ENCODE measurements around the gene TIMM9. TPM values are rescaled to one million over a fixed set of nuclear protein-coding genes. Genes with fewer than 3 reads are reported as not detected.
A peak's percentile ranks its signal among the peaks of the same experiment; 100 is the strongest.
"Not testable (repeated sequence)": the region's sequence is repeated elsewhere in the genome, so short reads cannot be mapped to it uniquely, and the experiment has no call there.

TIMM9 gene
- total RNA-seq, 6 donors from 2014 or later = 8.7 to 24.3 (median 20.5) TPM

GRCh38 chr14:58426670-58427280 lies 556 bp downstream of the TIMM9 start:
- H3K9me3 ChIP-seq = no peaks in the 10 kb centered on the region
- H3K36me3 ChIP-seq = peaks cover 0 to 27% (median 3%) of the 10 kb centered on the region in 4 donors
- no peaks in the 10 kb centered on the region for H3K27me3 ChIP-seq
- ATAC-seq (ENCODE audit: low FRiP score in 2 of 2) (peak; percentile 84 to 90), DNase-seq (peak; percentile 33 to 84)
- H3K4me3 ChIP-seq = peak overlapping the region; percentile 80 to 91 (median 87)
- peaks cover 19 to 29% (median 21%) of the 10 kb centered on the region in 4 donors for H3K4me1 ChIP-seq
- peak overlapping the region; percentile 88 to 98 (median 92) for H3K27ac ChIP-seq
- TF ChIP-seq CTCF (IDR thresholded peaks at IDR 0.05) = no peak
- TF ChIP-seq POLR2A (IDR thresholded peaks at IDR 0.05) = no peak
- no peak for TF ChIP-seq EP300 (IDR thresholded peaks at IDR 0.05)
- TF ChIP-seq POLR2AphosphoS5 (IDR thresholded peaks at IDR 0.05) = no peak
- WGBS, 2 donors = 1% methylated on average over 28 to 34 of the region's 35 CpGs

- not testable (repeated sequence) for H3K27me3 ChIP-seq; H3K9me3 ChIP-seq; H3K4me3 ChIP-seq; ATAC-seq (ENCODE audit: low FRiP score in 2 of 2); H3K27ac ChIP-seq; H3K4me1 ChIP-seq; DNase-seq
- 83 to 94% methylated on average over 1 of the region's 1 CpG for WGBS, 2 donors
- H3K36me3 ChIP-seq = peaks cover 0 to 56% (median 7%) of the 10 kb centered on the region in 4 donors
These were observed 10.4 kb downstream of the TIMM9 start for GRCh38 chr14:58416934-58417333.

DNA sequence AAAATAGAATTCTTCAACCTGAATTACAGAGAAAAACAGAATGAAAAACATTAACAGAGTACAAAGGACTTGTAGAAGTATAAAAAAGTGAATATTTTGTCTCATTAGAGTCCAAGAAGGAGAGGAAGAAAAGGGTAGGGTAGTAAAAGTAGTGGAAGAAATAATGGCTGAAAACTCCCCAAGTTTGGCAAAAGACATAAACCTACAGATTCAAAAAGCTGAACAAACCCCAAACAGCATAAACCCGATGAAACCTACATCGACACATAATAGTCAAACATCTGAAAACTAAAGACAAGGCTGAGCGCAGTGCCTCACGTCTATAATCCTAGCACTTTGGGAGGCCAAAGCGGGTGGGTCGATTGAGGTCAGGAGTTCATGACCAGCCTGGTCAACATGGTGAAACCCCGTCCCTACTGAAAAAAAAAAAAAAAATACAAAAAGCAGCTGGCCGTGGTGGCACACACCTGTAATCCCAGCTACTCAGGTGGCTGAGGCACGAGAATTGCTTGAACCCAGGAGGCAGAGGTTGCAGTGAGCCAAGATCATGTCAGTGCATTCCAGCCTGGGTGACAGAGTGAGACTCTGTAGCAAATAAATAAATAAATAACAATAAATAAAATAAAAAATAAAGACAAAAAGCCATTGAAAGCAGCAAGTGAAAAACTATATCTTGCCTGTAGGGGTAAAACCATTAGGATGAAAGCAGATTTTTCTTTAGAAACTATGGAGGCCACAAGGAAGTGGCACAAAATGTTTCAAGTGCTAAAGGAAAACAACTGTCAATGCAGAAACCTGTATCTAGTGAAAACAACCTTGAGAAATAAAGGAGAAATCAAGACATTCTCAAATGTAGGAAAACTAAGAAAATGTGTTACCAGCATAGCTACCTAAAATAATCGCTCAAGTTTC lies 11.4 kb downstream of the TIMM9 start:
- TF ChIP-seq POLR2AphosphoS5 (IDR thresholded peaks at IDR 0.05) = no peak
- no peak for TF ChIP-seq CTCF (IDR thresholded peaks at IDR 0.05)
- TF ChIP-seq EP300 (IDR thresholded peaks at IDR 0.05) = no peak
- TF ChIP-seq POLR2A (IDR thresholded peaks at IDR 0.05) = no peak
- peaks cover 0 to 56% (median 13%) of the 10 kb centered on the region in 4 donors for H3K36me3 ChIP-seq
- 92 to 97% methylated on average over 10 of the region's 10 CpGs for WGBS, 2 donors
- H3K4me3 ChIP-seq = no peak overlapping the region
- H3K27me3 ChIP-seq = no peaks in the 10 kb centered on the region
- H3K27ac ChIP-seq = no peak overlapping the region
- no peaks in the 10 kb centered on the region for H3K4me1 ChIP-seq
- no peak for ATAC-seq (ENCODE audit: low FRiP score in 2 of 2)
- DNase-seq = no peak
- no peaks in the 10 kb centered on the region for H3K9me3 ChIP-seq

DNA sequence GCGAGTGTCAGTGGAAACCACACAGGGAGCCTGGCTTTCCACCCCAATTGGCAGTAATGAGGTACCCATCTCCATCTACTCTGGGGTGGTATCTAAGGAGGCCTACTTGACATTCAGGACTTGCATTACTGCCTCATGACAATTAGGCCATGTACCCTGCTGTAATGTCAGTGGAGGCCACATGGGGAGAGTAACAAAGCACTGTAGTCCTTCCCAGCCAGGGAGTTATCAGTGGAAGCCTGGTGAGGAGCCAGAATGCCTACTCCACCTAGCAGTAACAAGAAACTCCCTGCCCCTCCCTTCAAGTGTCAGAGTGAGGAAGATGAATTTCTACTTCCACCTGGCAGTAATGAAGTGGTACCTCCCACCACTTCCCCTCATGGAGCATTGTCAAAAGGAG lies 12.5 kb downstream of the TIMM9 start:
- TF ChIP-seq EP300 (IDR thresholded peaks at IDR 0.05) (no peak), POLR2AphosphoS5 (IDR thresholded peaks at IDR 0.05) (no peak), POLR2A (IDR thresholded peaks at IDR 0.05) (no peak), CTCF (IDR thresholded peaks at IDR 0.05) (no peak)
- 91 to 100% methylated on average over 1 of the region's 1 CpG for WGBS, 2 donors
- Histone ChIP-seq H3K9me3 (no peaks in the 10 kb centered on the region), H3K4me1 (no peaks in the 10 kb centered on the region), H3K27ac (no peak overlapping the region), H3K4me3 (no peak overlapping the region), H3K36me3 (peaks cover 5 to 56% (median 17%) of the 10 kb centered on the region in 4 donors), H3K27me3 (no peaks in the 10 kb centered on the region)
- ATAC-seq (ENCODE audit: low FRiP score in 2 of 2) = no peak
- DNase-seq = no peak

DNA sequence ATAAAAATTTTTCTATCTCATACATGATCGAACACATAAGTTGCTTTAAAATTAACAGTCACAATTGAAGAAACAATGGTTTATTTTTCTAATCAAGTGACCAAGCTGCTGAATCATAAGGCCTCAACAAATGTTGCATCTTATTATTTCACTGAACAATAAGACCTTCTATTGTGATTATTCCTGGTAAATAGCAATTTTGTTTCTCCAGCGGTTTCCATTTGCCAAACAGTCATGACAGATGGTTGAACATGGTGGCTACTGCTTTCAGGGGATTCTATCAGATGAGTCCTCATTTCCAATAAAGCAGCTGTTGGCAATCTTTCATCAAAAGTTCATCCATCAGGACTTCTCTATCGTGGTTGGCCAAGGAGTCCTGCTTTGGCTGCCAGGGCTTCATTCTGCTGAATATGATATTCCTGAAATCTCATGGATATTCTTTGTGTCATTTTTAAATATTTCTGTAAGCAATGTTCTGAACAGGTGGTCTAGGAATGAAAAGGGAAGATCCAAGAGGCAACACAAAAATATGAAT lies 18.6 kb downstream of the TIMM9 start:
- DNase-seq = no peak
- peaks cover 9 to 53% (median 27%) of the 10 kb centered on the region in 4 donors for H3K36me3 ChIP-seq
- TF ChIP-seq POLR2A (IDR thresholded peaks at IDR 0.05) (no peak), CTCF (IDR thresholded peaks at IDR 0.05) (no peak), EP300 (IDR thresholded peaks at IDR 0.05) (no peak), POLR2AphosphoS5 (IDR thresholded peaks at IDR 0.05) (no peak)
- H3K4me1 ChIP-seq = no peaks in the 10 kb centered on the region
- no peak overlapping the region for H3K4me3 ChIP-seq
- no peaks in the 10 kb centered on the region for H3K27me3 ChIP-seq
- H3K9me3 ChIP-seq = no peaks in the 10 kb centered on the region
- no peak for ATAC-seq (ENCODE audit: low FRiP score in 2 of 2)
- H3K27ac ChIP-seq = no peak overlapping the region
- 88 to 95% methylated on average over 3 of the region's 3 CpGs for WGBS, 2 donors
